Endodermal cell (in vitro differentiated cells): ENCODE data around the gene NINL. TPM values are rescaled to one million over a fixed set of nuclear protein-coding genes. Genes with fewer than 3 reads are reported as not detected.

ENCODE experiments used
- DNase-seq: peaks from one replicate; pipeline ENCODE4 v3.0.0-alpha.2; 2017
- H3K27ac ChIP-seq: 2 replicates; pipeline ENCODE4 v1.5.1; 2013; ENCODE audit warnings: mild to moderate bottlenecking, low read depth, low read length, moderate library complexity
- H3K27me3 ChIP-seq: 2 replicates; pipeline ENCODE4 v1.6.1; 2013; ENCODE audit warnings: mild to moderate bottlenecking, low read length, moderate library complexity; ENCODE audit not compliant: insufficient read depth, control insufficient read depth, poor library complexity, severe bottlenecking
- H3K36me3 ChIP-seq: 2 replicates; pipeline ENCODE4 v1.7.0; 2013; ENCODE audit warnings: mild to moderate bottlenecking, low read length, moderate library complexity; ENCODE audit not compliant: control insufficient read depth, insufficient read depth
- H3K4me1 ChIP-seq: one replicate; pipeline ENCODE4 v1.7.0; 2013; ENCODE audit warnings: low read length; ENCODE audit not compliant: control insufficient read depth, insufficient read depth
- H3K4me3 ChIP-seq: 2 replicates; pipeline ENCODE4 v1.5.1; 2013; ENCODE audit warnings: mild to moderate bottlenecking, low read length, moderate library complexity
- H3K9ac ChIP-seq: 2 replicates; pipeline ENCODE4 v1.6.1; 2013; ENCODE audit warnings: mild to moderate bottlenecking, low read length, moderate library complexity; ENCODE audit not compliant: poor library complexity, severe bottlenecking; ENCODE audit errors: extremely low read depth
- H3K9me3 ChIP-seq: 2 replicates; pipeline ENCODE4 v1.6.1; 2013; ENCODE audit warnings: mild to moderate bottlenecking, low read length, moderate library complexity; ENCODE audit not compliant: control insufficient read depth
- H3K27ac Mint-ChIP-seq: 2 replicates; pipeline ENCODE4 v1.8.0; 2020; ENCODE audit warnings: mixed read lengths
- H3K27me3 Mint-ChIP-seq: 2 replicates; pipeline ENCODE4 v1.8.0; 2021; ENCODE audit warnings: mild to moderate bottlenecking, mixed read lengths; ENCODE audit not compliant: insufficient read depth
- H3K36me3 Mint-ChIP-seq: 2 replicates; pipeline ENCODE4 v1.8.0; 2020; ENCODE audit warnings: low read depth, mixed read lengths
- H3K4me1 Mint-ChIP-seq: 2 replicates; pipeline ENCODE4 v1.8.0; 2020; ENCODE audit warnings: mixed read lengths
- H3K4me3 Mint-ChIP-seq: 2 replicates; pipeline ENCODE4 v1.8.0; 2020; ENCODE audit warnings: mild to moderate bottlenecking, moderate library complexity, mixed read lengths
- H3K9me3 Mint-ChIP-seq: 2 replicates; pipeline ENCODE4 v1.8.0; 2020; ENCODE audit warnings: mild to moderate bottlenecking, mixed read lengths
- WGBS, 2 experiments: methylation state at CpG; one replicate each; pipeline versions ENCODE4 v1.1.5 to v1.1.7; 2013; ENCODE audit warnings: missing lambda C conversion rate in 2 of 2, mixed read lengths in 1 of 2; ENCODE audit not compliant: insufficient coverage in 1 of 2, insufficient read length in 1 of 2; 5-methylcytosine and 5-hydroxymethylcytosine counted together
- total RNA-seq, 2 donors: library from RNA; stranded (reverse); fragmentation: NEBNext Ultra II Directional in 1 of 2; extraction: Animal tissue kit (Norgen Biotek cat#: 25700) in 1 of 2; gene quantifications; 2 replicates in 1 of 2; 3 replicates in 1 of 2; pipeline ENCODE4 v1.2.1, GENCODE V29; 2021
- TF ChIP-seq, protein P1 (sequence below): fragments of 200-600 bp; sonication (generic); conservative IDR thresholded peaks from 2 replicates; pipeline ENCODE4 v1.5.0; 2021; ENCODE audit warnings: antibody characterized with exemption, mild to moderate bottlenecking

The NINL gene
- total RNA-seq, 2 donors from 2014 or later: 78.5 to 101 TPM

DNA sequence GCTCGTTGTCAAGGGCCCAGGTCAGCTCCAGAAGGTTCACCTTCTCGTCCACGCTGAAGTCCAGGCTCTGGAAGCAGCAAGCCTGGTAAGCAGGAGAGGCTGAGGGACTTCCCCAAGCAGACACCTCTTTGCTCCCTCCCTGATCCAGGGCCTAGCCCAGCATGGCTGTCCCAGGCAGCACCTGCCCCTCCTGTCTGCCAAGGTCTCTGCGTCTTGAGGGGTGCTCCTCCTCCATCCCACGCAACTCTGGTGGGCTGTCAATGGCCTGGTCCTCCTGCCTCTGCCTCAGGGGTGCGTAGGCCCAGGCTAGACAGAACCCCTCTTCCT is 87.1 kb downstream of the NINL start:
- DNase-seq: no peak
- peaks cover 67% of the 10 kb centered on the region for H3K36me3 Mint-ChIP-seq
- 94 to 97% methylated on average over 3 to 6 of the region's 6 CpGs for WGBS, 2 experiments
- no peak overlapping the region for H3K4me3 ChIP-seq
- H3K9ac ChIP-seq: no peak overlapping the region
- no peaks in the 10 kb centered on the region for H3K9me3 ChIP-seq
- no peaks in the 10 kb centered on the region for H3K27me3 Mint-ChIP-seq
- TF ChIP-seq, protein P1, sequence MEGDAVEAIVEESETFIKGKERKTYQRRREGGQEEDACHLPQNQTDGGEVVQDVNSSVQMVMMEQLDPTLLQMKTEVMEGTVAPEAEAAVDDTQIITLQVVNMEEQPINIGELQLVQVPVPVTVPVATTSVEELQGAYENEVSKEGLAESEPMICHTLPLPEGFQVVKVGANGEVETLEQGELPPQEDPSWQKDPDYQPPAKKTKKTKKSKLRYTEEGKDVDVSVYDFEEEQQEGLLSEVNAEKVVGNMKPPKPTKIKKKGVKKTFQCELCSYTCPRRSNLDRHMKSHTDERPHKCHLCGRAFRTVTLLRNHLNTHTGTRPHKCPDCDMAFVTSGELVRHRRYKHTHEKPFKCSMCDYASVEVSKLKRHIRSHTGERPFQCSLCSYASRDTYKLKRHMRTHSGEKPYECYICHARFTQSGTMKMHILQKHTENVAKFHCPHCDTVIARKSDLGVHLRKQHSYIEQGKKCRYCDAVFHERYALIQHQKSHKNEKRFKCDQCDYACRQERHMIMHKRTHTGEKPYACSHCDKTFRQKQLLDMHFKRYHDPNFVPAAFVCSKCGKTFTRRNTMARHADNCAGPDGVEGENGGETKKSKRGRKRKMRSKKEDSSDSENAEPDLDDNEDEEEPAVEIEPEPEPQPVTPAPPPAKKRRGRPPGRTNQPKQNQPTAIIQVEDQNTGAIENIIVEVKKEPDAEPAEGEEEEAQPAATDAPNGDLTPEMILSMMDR: no peak
- no peak overlapping the region for H3K27ac ChIP-seq
- H3K36me3 ChIP-seq: peaks cover 47% of the 10 kb centered on the region
- H3K9me3 Mint-ChIP-seq: no peaks in the 10 kb centered on the region
- no peak overlapping the region for H3K4me3 Mint-ChIP-seq
- no peaks in the 10 kb centered on the region for H3K4me1 Mint-ChIP-seq
- no peaks in the 10 kb centered on the region for H3K27me3 ChIP-seq
- H3K27ac Mint-ChIP-seq: no peak overlapping the region
- H3K4me1 ChIP-seq: no peaks in the 10 kb centered on the region

DNA sequence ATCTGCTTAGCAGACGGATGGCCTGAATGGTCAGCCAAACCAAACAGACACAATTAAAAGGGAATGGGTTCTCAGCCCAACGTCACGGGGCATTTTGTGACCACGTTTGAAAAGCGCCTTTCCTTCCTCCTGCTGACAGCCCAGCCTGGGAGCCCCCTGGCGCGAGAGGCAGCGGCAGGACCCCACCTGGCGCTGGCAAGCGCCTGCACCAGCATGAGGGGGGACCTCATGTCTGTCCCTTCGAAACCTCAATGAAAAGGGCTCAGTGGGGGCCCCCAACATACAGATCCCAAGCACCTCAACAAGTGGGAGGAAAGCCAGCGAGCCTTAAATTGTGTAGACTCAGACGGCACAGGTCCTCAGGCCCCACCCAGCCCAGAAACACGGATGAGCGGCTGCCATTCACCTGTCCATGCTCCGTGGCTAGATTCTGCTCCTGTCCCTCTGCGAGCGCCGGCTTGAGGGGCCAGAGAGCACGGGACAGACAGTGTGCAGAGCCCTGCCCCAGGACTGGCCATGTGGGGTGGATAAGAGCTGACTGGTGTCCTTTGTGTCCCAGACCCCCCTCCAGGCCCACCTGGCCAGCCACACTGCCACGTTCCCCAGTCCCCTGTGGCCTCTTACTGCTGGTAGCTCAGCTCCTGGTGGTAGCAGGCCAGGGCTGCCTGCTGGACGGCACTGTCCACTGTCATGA is 87.6 kb downstream of the NINL start:
- H3K4me1 ChIP-seq: no peaks in the 10 kb centered on the region
- H3K4me3 ChIP-seq: no peak overlapping the region
- no peak overlapping the region for H3K27ac ChIP-seq
- Mint-ChIP-seq H3K36me3 (peaks cover 66% of the 10 kb centered on the region), H3K27ac (no peak overlapping the region), H3K4me3 (no peak overlapping the region), H3K4me1 (no peaks in the 10 kb centered on the region), H3K27me3 (no peaks in the 10 kb centered on the region), H3K9me3 (no peaks in the 10 kb centered on the region)
- TF ChIP-seq, protein P1: no peak
- peaks cover 48% of the 10 kb centered on the region for H3K36me3 ChIP-seq
- no peaks in the 10 kb centered on the region for H3K27me3 ChIP-seq
- H3K9me3 ChIP-seq: no peaks in the 10 kb centered on the region
- no peak overlapping the region for H3K9ac ChIP-seq
- 94 to 96% methylated on average over 15 to 22 of the region's 22 CpGs for WGBS, 2 experiments
- DNase-seq: no peak

DNA sequence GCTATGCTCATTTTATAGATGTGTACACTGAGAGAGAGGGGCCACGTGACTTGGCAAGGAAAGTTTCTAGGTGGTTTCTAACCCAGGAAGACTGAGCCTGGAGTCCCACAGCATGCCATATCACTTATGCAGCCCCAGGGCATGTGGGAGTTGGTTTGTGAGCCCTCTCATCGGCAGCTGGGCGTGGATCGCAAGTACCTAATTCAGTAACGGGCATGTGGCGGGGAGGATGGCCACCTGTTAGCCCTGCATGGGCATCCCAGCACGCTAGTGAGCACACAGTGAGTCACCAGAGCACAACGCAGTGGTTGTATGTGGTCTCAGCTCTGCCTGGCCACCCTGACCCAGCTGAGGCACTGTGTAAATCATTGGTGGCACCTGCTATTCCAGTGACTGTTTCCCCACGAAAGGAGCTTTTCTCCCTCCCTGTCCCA is 88.3 kb downstream of the NINL start:
- WGBS, 2 experiments: 94 to 95% methylated on average over 7 to 9 of the region's 9 CpGs
- Mint-ChIP-seq H3K27me3 (no peaks in the 10 kb centered on the region), H3K27ac (no peak overlapping the region), H3K9me3 (no peaks in the 10 kb centered on the region), H3K4me1 (no peaks in the 10 kb centered on the region), H3K4me3 (no peak overlapping the region), H3K36me3 (peaks cover 59% of the 10 kb centered on the region)
- Histone ChIP-seq H3K27ac (no peak overlapping the region), H3K9ac (no peak overlapping the region), H3K4me3 (no peak overlapping the region), H3K36me3 (peaks cover 50% of the 10 kb centered on the region), H3K27me3 (no peaks in the 10 kb centered on the region), H3K4me1 (no peaks in the 10 kb centered on the region), H3K9me3 (no peaks in the 10 kb centered on the region)
- DNase-seq: no peak
- TF ChIP-seq, protein P1: no peak
